Activated B cell treated with CpG ODN at 0.5 μM for 24 hours (primary cell): ENCODE data around the gene APPL1. TPM values are rescaled to one million over a fixed set of nuclear protein-coding genes. Genes with fewer than 3 reads are reported as not detected.

ENCODE experiments used
- ATAC-seq: fragments of 200-7000 bp; cut with Tn5 transposase; one replicate; pipeline ENCODE4 v1.10.0; 2021; ENCODE audit warnings: low read depth, mild to moderate bottlenecking, moderate library complexity
- CTCF ChIA-PET: fragments of 350-600 bp; sonication (Branson Sonifier 250); formaldehyde crosslinking; loops from one replicate; lab custom pipeline; 2021; ENCODE audit warnings: antibody characterized with exemption; lab: Charles Lee
- POLR2A ChIA-PET: fragments of 350-600 bp; sonication (Branson Sonifier 250); formaldehyde crosslinking; loops from one replicate; lab custom pipeline; 2021; ENCODE audit warnings: antibody characterized with exemption; lab: Charles Lee
- DNase-seq: peaks from one replicate; pipeline ENCODE4 v3.0.0; 2022
- H3K27ac Mint-ChIP-seq: one replicate; pipeline ENCODE4 v1.8.0; 2020; ENCODE audit warnings: mixed read lengths
- H3K27me3 Mint-ChIP-seq: one replicate; pipeline ENCODE4 v1.8.0; 2021; ENCODE audit warnings: mixed read lengths
- H3K36me3 Mint-ChIP-seq: one replicate; pipeline ENCODE4 v1.8.0; 2021; ENCODE audit warnings: low read depth, mixed read lengths
- H3K4me1 Mint-ChIP-seq: one replicate; pipeline ENCODE4 v1.8.0; 2021; ENCODE audit warnings: mixed read lengths
- H3K4me3 Mint-ChIP-seq: one replicate; pipeline ENCODE4 v1.8.0; 2020; ENCODE audit warnings: mild to moderate bottlenecking, mixed read lengths
- H3K9me3 Mint-ChIP-seq: one replicate; pipeline ENCODE4 v1.8.0; 2020; ENCODE audit warnings: mixed read lengths
- CTCF ChIP-seq: fragments of 200-600 bp; IDR thresholded peaks from one replicate; pipeline ENCODE4 v1.8.0; 2022; ENCODE audit warnings: antibody characterized with exemption, mild to moderate bottlenecking
- intact Hi-C: fragments of 100-400 bp; cut with micrococcal nuclease; formaldehyde crosslinking; loops from one replicate; pipeline ENCODE4 v1.15.1; 2024
- total RNA-seq: library from RNA; stranded (reverse); gene quantifications from 2 replicates; pipeline ENCODE4 v1.2.3, GENCODE V29; 2022

The APPL1 gene
- total RNA-seq, 1 donor from 2014 or later, result 62.0 TPM

DNA sequence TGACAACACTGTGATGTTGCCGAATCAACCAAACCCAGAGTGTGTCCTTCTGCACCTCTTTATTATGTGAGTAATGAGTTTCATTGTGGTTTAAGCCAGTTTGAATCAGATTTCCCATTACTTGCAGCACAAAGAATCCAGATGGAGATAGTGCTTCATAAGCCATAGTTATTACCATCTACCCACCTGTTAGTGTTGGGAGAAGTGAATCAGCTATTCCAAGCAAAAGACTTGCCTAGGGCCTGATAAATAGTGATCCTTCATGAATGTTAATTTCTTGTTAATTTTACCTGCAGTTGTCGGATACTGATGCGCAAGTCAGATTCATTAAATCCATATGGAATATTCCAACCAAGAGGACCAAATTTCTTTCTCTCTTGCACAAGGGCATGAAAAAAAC lies 86.7 kb downstream of the APPL1 start:
- intact Hi-C loops, result no loop called here
- ATAC-seq (no peak), DNase-seq (no peak)
- Mint-ChIP-seq H3K27me3 (peaks cover 8% of the 10 kb centered on the region), H3K27ac (no peak overlapping the region), H3K4me3 (no peak overlapping the region), H3K9me3 (peaks cover 6% of the 10 kb centered on the region), H3K4me1 (no peaks in the 10 kb centered on the region), H3K36me3 (no peaks in the 10 kb centered on the region)
- TF ChIP-seq CTCF, result no peak
- POLR2A ChIA-PET, result no interaction called here
- CTCF ChIA-PET, result no interaction called here

Other genes with a start within 250 kb of the APPL1 start
- not detected in 2 replicates for gene SPATA12, start 167.1 kb upstream of the APPL1 start, total RNA-seq
- gene IL17RD, start 62.4 kb upstream of the APPL1 start, total RNA-seq, result not detected in 2 replicates
- 0.24 TPM in 1 of 2 replicates, not detected in the other for gene HESX1, start 27.8 kb upstream of the APPL1 start, total RNA-seq
- gene ASB14, start 65.0 kb downstream of the APPL1 start, total RNA-seq, result not detected in 2 replicates